GM12801 (cell line): Measurements from ENCODE around the gene SCN2A.

Experiments
- TF ChIP-seq, protein P1 (sequence below): IDR thresholded peaks from one replicate; pipeline ENCODE4 v1.5.1; 2011; ENCODE audit warnings: control low read depth; ENCODE audit not compliant: insufficient read length; ENCODE audit errors: extremely low read depth

SCN2A gene

DNA sequence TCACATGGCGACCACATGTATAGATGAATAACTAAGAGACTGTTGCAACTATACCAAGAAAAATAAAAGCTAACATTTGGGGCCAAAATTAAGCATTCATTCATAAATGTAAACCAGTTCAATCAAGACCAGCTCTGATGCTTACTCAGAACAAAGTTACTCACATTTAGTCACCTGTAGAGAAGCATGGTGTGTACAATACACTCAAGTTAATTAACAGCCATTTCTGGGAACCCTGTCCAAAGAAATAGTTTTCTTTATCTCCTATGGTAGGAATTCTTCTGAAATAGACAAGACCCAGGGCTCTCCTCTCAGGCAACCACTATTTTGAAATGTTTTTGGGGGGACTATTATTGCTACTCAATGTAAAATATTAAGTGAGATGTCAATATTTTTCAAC, 37.0 kb upstream of the SCN2A start:
- TF ChIP-seq, protein P1, sequence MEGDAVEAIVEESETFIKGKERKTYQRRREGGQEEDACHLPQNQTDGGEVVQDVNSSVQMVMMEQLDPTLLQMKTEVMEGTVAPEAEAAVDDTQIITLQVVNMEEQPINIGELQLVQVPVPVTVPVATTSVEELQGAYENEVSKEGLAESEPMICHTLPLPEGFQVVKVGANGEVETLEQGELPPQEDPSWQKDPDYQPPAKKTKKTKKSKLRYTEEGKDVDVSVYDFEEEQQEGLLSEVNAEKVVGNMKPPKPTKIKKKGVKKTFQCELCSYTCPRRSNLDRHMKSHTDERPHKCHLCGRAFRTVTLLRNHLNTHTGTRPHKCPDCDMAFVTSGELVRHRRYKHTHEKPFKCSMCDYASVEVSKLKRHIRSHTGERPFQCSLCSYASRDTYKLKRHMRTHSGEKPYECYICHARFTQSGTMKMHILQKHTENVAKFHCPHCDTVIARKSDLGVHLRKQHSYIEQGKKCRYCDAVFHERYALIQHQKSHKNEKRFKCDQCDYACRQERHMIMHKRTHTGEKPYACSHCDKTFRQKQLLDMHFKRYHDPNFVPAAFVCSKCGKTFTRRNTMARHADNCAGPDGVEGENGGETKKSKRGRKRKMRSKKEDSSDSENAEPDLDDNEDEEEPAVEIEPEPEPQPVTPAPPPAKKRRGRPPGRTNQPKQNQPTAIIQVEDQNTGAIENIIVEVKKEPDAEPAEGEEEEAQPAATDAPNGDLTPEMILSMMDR: no peak

DNA sequence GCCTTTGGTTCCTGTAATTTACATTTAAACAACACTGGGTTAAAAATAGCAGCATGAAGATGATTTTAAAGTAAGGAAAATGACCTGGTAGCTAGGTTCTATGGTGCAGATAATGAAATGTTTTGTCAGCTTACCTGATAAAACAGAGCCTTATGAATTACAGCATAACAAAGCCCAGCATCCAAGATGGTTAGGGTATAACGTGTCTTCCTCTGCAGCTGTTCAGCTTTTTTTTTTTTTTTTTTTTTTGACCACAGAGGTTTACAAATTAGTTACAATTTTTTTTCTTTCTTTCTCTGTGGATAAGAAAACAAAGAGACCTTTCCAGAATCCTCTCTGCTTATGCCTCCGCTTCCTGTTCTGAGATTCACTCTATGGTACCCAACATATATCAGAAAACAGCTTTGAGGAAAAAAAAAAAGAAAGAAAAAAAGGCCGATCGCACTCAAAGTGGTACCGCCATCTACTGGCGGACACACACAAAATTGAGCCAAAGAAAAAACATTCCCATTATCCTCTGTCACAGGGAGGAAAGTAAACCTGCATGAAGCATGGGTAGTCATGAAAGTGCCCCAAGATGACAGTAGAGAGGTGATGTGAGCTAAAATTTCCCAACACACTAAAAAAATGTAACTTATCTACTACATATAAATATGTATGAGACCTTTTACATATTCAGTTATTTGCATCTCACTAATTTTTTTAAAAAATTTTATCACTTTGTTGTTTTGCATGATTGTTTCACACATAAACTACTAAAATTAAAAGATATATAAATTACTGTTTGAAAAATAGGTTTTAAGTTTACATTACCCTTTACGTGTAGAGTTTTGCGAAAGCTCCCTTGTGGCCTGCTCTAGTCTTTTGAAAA, 35.3 kb upstream of the SCN2A start, which contains the start of gene SCN3A:
SCN3A (minus strand) TSS at position 362 of the 871 bp plus-strand sequence. CDS start 27,656 bp downstream, outside the sequence.
- TF ChIP-seq, protein P1: no peak

DNA sequence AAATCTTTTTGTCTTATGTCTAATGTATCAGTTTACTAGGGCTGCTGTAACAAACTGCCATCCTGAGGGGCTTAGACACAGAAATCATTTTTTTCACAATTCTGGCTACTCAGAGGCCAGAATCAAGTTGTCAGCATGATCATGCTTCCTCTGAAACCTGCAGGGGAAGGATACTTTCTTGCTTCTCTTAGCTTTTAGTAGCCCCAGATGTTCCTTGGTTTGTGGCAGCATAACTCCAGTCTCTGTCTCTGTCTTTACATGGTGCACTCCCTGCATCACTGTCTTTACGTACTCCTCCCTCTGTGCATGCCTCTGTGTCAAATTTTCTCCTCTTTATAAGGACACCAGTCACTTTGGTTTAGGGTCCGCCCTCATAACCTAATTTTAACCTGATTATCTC, 33.3 kb upstream of the SCN2A start:
- TF ChIP-seq, protein P1: no peak

DNA sequence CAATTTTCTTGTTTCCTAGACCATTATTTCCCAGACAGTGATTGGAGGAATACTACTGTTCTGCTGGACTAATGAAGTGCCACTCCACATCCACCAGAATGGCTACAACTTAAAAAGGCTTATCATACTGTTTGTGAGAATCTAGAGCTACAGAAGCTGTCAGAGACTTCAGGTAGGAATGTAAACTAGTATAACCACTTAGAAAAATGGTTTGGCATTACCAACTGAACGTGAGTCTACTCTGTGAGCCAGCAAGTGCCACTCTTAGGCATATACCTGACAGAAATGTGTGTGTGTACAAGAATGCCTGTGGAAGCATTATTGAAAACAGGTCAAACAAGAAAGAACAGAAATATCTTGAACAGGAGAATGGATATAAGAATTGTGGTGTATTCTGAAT, 31.1 kb upstream of the SCN2A start:
- TF ChIP-seq, protein P1: no peak

DNA sequence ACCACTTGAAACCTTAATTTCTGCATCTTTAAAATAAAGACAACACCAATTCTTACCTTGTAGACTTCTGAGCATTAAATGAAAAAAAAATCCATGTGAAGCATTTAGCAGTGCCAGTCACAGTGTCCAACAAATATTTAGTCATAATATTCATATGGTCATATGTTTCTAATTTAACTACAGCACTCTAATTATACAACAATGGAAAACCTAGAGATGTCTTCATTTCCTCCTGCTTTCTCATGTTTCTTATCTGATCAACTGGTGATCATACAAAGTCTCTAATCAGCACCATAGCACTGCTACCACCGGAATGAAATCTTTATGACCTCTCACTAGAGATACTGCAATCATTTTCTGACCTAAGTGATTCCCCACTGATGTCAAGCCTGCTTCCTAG, 25.1 kb upstream of the SCN2A start:
- TF ChIP-seq, protein P1: no peak

DNA sequence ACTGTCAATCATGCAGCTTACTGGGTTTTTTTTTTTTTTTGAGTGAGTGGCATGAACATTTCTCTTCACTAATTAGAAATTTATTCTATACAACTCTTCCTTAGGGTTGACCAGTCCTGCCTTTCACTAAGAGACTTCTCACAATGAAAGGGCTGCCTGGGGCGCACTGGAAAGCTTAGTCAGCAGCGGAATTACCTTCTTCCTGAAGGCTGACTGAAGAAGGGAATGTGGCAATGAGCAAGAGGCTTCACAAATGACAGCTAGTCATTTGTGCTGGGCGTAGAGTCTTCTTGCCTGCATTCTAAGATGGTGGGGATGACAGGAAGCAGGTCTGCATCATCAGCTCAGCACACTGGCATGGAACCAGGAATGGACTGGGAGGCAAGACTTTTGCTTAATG, 19.7 kb upstream of the SCN2A start:
- TF ChIP-seq, protein P1: no peak

DNA sequence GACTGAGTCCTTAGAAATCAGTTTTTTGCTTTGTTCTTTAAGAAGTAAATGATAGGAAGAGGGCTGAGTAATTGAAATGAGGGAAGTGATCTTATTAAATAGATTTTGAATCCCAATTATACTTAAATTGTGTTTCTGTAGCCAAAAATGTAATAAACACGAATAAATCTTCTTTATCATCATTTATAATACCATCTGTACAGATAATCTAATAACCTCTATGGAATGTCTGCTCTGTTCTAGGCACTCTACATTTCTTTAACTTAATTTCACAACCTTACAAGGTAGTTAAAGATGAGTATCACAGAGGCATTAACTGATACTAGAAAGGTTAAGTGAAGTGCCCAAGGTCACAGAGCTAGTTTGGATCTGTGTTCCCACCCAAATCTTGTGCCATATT, 14.3 kb upstream of the SCN2A start:
- TF ChIP-seq, protein P1: no peak
